ENCODE measurements around the gene KDM8.

The KDM8 gene

GRCh38 chr16:27216297-27216885, 13.1 kb downstream of the KDM8 start:
- no peak for DNase-seq

GRCh38 chr16:27217256-27217655, 13.9 kb downstream of the KDM8 start:
- no peak for DNase-seq

DNA sequence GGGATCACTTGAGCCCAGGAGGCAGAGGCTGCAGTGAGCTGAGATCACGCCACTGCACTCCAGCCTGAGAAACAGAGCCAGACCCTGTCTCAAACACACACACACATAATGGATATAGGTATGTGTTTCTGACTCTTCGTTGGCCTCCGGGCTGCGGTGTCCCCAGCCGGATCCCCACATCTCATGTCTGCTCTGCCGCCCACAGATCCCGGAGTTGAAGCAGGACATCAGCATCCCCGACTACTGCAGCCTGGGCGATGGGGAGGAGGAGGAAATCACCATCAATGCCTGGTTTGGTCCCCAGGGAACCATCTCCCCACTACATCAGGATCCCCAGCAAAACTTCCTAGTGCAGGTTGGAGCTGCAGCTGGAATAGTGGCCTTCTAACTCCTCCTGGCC, 15.4 kb downstream of the KDM8 start:
- no peak for DNase-seq

GRCh38 chr16:27219161-27219560, 15.8 kb downstream of the KDM8 start:
- DNase-seq, result no peak

GRCh38 chr16:27220120-27220519, 16.8 kb downstream of the KDM8 start:
- no peak for DNase-seq

- DNase-seq, result no peak
Measured at GRCh38 chr16:27220527-27220926, 17.2 kb downstream of the KDM8 start.

DNA sequence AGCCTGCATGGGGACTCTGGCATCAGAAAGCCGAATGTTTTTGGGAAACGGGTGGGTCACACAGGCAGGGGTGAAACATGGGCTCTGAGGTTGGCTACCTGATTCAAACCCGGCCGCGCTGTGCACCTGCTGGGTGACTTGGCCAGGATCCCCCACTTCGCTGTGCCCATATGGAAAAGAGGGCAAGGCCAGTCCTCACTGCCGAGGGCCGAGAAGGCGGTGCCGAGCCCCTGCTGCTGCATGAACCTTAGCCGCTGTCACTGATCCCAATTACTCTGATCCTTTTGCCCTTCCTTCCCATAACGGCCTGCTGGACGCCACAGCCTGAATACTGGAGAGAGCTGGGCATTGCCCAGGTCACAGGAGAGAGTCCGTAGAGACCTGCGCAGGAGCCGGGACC, 17.7 kb downstream of the KDM8 start:
- no peak for DNase-seq

DNA sequence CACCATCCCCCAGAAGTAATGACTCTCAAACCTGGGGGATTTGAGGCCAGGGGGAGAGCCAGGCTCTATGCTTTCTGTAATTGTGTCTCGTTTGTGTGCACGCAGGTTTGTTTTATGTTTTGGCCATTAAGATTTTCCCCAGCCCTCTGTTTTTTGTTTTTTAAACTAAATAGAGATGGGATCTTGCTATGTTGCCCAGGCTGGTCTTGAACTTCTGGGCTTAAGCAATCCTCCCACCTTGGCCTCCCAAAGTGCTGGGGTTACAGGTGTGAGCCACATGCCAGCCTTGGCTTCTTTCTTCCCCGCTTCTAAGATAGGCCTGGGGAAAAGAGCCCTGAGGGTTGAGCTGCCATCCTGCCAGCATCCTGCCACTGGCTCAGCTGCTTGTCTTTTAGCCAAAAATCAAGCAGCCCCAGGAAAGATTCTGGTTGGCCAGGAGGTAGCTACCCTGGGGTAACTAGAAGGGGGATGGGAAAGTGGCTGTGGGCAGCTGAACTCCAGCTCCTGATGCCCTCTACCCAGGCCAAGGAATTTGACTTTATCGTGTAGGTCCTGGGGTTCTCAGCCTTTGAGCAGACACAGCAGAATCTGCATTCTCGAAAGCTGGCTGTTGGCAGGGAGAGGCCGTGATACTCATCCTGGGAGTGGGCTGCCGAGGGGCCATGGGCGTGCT, 18.4 kb downstream of the KDM8 start:
- no peak for DNase-seq

DNA sequence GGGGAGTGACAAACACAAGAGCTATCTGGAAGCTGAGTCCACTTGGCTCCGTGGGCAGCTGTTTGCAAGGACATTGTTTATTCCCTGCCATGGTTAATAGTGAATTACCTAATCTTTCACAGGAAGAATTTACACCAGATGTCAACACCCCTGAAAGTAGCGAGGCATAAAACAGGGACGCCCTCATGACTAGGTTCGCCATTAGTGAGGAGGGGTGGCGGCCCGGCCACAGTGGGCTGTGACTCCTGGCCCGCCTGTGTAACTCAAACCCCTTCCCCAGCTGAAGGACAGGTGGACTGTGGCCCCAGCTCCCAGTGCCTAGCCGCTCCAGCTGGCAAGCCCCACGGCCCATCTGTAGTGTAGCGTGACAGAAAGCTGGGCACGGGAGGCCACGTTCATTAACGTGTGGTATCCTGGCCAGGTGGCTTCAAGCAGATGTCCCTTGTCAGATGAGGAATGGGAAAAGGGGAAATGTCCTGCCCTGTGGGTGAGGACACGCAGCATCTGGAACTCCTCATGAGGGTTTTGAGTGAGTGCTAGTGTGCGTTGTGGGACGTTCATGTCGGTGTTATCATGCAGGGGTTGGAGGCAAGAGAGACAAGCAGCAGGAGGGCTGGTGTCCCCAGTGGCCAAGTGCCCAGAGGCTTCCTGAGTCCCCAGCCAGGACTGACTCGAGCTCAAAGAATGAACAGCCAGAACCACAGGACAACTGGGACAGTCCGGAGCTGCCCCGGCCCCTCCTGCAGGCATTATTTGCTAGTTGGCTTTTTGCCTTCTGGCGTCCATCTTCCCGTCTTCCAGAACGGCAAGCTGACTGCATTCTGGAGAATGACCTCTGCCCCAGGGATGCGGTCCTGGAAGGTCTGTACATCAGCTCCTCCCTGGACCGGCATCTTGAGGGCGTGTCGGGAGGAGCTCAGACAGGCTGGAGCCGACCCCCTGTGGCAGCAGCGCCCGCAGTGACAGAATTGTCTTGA, 19.2 kb downstream of the KDM8 start:
- DNase-seq, result peak; percentile 40

DNA sequence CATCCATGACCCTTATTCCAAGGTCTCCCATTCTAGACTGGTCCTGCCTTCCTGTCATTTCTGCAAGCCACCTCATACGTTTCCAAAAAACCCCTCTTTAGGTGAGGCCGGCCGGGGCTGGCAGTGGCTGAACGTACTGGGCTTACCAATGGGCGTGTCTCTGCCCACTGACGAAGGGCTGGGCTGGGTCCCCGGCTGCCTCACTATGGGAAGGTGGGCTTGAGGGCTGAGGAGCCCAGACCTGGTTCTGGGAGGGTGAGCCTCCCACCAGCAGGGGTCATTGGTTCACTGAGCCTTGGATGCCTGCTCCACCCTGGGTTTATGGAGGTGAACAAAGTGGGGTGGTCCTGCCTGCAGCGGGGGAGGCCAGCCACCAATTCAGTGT, 19.9 kb downstream of the KDM8 start:
- DNase-seq, result no peak

GRCh38 chr16:27223701-27224100, 20.4 kb downstream of the KDM8 start:
- DNase-seq, result no peak

DNA sequence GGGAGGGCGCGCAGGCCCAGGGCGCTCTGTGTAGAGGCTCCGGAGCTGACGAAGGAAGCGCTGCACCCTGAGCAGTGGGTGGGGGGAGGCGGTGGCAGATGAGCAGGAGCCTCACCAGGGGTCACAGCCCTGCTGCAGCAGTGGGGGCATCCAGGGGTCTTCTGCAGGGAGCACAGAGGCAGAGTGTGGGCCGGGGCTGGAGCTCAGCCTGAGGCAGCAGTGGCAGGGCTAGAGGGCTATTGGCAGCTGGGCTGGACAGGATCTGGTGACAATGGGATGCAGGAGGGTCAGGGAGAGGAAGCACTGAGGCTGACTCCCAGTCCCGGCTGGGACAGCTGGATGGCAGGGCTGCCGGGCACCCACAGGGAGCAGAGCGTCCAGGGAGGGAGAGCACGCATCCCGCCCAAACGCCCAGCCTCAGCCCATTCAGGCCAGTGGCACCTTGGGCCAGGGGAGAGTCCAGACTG, 21.0 kb downstream of the KDM8 start:
- DNase-seq, result no peak

DNA sequence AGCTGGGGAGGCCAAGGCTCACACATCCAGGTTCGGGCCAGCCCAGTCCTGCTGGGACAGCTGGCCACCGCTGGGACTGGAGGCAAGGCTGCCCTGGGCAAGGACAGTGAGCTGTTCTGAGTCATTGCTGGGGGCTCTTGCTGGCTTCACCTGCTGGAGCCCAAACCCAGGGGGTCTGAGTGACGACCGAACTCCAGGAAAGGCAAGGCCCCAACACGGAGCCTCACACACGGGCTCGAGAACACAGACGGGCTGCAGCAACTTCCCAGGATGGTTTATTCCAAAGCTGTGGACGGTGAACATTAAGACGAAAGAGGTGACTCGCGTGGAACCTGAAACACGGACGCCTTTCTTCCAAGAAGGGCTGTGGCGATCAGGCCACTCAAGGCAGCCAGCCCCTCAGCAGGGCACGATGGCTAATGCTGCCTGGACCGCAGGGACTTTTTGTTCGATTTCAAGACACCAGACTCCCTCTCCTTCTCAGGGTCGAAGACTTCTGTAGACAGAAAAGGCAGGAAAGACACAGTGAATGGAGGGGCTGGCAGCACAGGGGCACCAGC, 21.5 kb downstream of the KDM8 start:
- no peak for DNase-seq

- DNase-seq, result no peak
Measured at GRCh38 chr16:27225536-27226360, 22.4 kb downstream of the KDM8 start.

- no peak for DNase-seq
Measured at GRCh38 chr16:27226476-27226875, 23.1 kb downstream of the KDM8 start.

- DNase-seq, result no peak
Measured at GRCh38 chr16:27226976-27227705, 23.8 kb downstream of the KDM8 start.

DNA sequence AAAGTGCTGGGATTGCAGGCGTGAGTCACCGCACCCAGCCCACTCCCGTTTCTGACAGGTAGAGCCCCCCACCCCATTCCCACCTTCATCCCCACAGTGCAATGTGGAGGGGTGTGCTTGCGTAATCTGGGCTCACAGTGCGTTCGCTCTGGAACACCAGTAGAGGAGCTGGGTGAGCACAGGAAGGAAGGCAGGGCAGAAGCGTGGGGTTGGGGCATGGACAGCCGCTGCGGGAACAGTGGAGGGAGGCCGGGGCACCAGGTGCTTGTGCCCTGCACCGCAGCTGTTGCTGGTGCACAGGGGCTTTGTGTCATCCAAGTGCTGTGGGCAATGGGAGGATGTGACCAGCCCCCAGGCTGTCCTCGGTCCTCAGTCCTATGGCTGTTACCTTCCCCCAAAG, 24.7 kb downstream of the KDM8 start:
- DNase-seq, result no peak

GRCh38 chr16:27228621-27229501, 25.5 kb downstream of the KDM8 start:
- no peak for DNase-seq

GRCh38 chr16:27229891-27230470, 26.7 kb downstream of the KDM8 start:
- no peak for DNase-seq

DNA sequence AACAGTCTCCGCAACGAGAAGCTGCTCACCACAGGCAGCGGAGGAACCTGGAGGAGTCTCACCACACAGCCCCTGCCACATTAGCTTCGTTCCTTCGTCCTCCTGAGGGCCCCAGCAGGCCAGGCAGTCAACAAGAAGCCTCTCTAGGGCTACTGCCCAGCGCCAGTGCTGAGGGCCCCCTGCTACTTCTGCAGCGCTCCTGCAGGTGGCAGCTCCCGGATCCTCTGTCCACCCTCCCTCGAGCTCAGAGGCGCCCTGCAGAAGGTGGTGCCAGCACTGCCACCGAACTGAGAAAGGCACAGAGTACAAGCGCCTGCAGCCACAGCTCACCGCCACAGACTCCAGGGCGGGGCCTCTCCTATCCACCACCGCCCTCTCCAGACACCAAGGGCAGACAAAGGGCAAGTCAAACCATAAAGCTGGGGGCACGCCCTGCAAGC, 27.3 kb downstream of the KDM8 start:
- no peak for DNase-seq

All from NCI-H1694 (cell line).